GM12878 (cell line): Measurements from ENCODE around the gene LIN54. TPM values are rescaled to one million over a fixed set of nuclear protein-coding genes. Genes with fewer than 3 reads are reported as not detected.

Experiments used
- ASH2L ChIP-seq: fragments of 300-600, 200-600 bp; sonication (generic); IDR thresholded peaks from 2 replicates; pipeline ENCODE4 v1.6.1; 2017; ENCODE audit warnings: low read depth, mild to moderate bottlenecking, borderline replicate concordance
- BCL3 ChIP-seq: IDR thresholded peaks from 2 replicates; pipeline ENCODE4 v1.6.1; 2011; ENCODE audit warnings: borderline replicate concordance, low read depth, mild to moderate bottlenecking, moderate library complexity, low read length; ENCODE audit not compliant: insufficient read depth, poor library complexity, severe bottlenecking
- EP300 ChIP-seq, 2 experiments: fragments of 150-350 bp in 1 of 2; IDR thresholded peaks; 2 replicates each; pipeline ENCODE4 v1.6.1; 2011 to 2012; ENCODE audit warnings: low read depth in 2 of 2, low read length in 2 of 2, borderline replicate concordance in 1 of 2, improper control_type of control experiment in 1 of 2, inconsistent platforms in 1 of 2; ENCODE audit not compliant: control insufficient read depth in 1 of 2
- HSF1 ChIP-seq: fragments of 150-350 bp; IDR thresholded peaks from 2 replicates; pipeline ENCODE4 v1.6.1; 2014; ENCODE audit warnings: mild to moderate bottlenecking, low read depth, low read length
- IKZF2 ChIP-seq, 2 experiments: fragments of 450-650 bp; IDR thresholded peaks; 2 replicates each; pipeline ENCODE4 v1.6.1; 2017; ENCODE audit warnings: mild to moderate bottlenecking in 2 of 2, moderate library complexity in 2 of 2
- MLLT1 ChIP-seq: fragments of 450-650 bp; IDR thresholded peaks from 2 replicates; pipeline ENCODE4 v1.6.1; 2016; ENCODE audit warnings: mild to moderate bottlenecking
- MTA2 ChIP-seq: fragments of 450-650 bp; IDR thresholded peaks from 2 replicates; pipeline ENCODE4 v1.6.1; 2016; ENCODE audit warnings: low read depth, mild to moderate bottlenecking, moderate library complexity
- NBN ChIP-seq: fragments of 450-650 bp; IDR thresholded peaks from 2 replicates; pipeline ENCODE4 v1.6.1; 2016
- NFIC ChIP-seq: IDR thresholded peaks from 2 replicates; pipeline ENCODE4 v1.6.1; 2012; ENCODE audit warnings: low read depth, mild to moderate bottlenecking, inconsistent platforms, low read length, moderate library complexity
- NKRF ChIP-seq: fragments of 450-650 bp; conservative IDR thresholded peaks from 2 replicates; pipeline ENCODE4 v1.6.1; 2017; ENCODE audit warnings: mild to moderate bottlenecking, moderate library complexity
- PAX8 ChIP-seq: fragments of 450-650 bp; IDR thresholded peaks from 2 replicates; pipeline ENCODE4 v1.6.1; 2017; ENCODE audit warnings: mild to moderate bottlenecking, moderate library complexity
- POLR2AphosphoS5 ChIP-seq: IDR thresholded peaks from 2 replicates; pipeline ENCODE4 v1.6.1; 2011; ENCODE audit warnings: mild to moderate bottlenecking, low read length, inconsistent platforms
- RBBP5 ChIP-seq: fragments of 200-600 bp; sonication (generic); conservative IDR thresholded peaks from 2 replicates; pipeline ENCODE4 v1.6.1; 2016
- RELA ChIP-seq: fragments of 450-650 bp; IDR thresholded peaks from 2 replicates; pipeline ENCODE4 v1.8.0; 2014; ENCODE audit warnings: borderline replicate concordance; ENCODE audit not compliant: partially characterized antibody
- SIN3A ChIP-seq: IDR thresholded peaks from 2 replicates; pipeline ENCODE4 v1.6.1; 2012; ENCODE audit warnings: low read depth, low read length, improper control_type of control experiment
- SMARCA5 ChIP-seq: fragments of 450-650 bp; IDR thresholded peaks from 2 replicates; pipeline ENCODE4 v1.6.1; 2017; ENCODE audit warnings: mild to moderate bottlenecking
- SUPT20H ChIP-seq: IDR thresholded peaks from 2 replicates; pipeline ENCODE4 v1.6.1; 2011; ENCODE audit warnings: low read depth, mild to moderate bottlenecking, low read length, moderate library complexity, borderline replicate concordance; ENCODE audit not compliant: control insufficient read depth
- ZNF207 ChIP-seq: fragments of 450-650 bp; IDR thresholded peaks from 2 replicates; pipeline ENCODE4 v1.6.1; 2014; ENCODE audit warnings: antibody characterized with exemption, mild to moderate bottlenecking, borderline replicate concordance
- polyA plus RNA-seq, 11 experiments: library from polyadenylated mRNA; depleted of rRNA in 4 of 11; unstranded in 6 of 11; stranded (reverse) in 5 of 11; fragments of >200 nt; fragmentation: Nextera tagmentation in 4 of 11; fragmentation: Illumina TruSeq in 1 of 11; extraction: Ambion mirVana in 4 of 11; extraction: Trizol in 1 of 11; gene quantifications; 1 replicate in 1 of 11; 2 replicates in 10 of 11; pipeline versions ENCODE4 v1.2.1 to v1.2.3, GENCODE V29; 2011 to 2016; ENCODE audit warnings: inconsistent platforms in 2 of 11, missing spikeins in 2 of 11, low read depth in 1 of 11
- total RNA-seq, 4 experiments: library from RNA; depleted of rRNA in 3 of 4; stranded (reverse); fragments of >200 nt in 3 of 4; fragmentation: Illumina TruSeq in 1 of 4; extraction: Trizol in 1 of 4; gene quantifications; 2 replicates each; pipeline versions ENCODE4 v1.2.1 to v1.2.3, GENCODE V29; 2013 to 2021
- TF ChIP-seq, protein P1 (sequence below): fragments of 450-650 bp; IDR thresholded peaks from 2 replicates; pipeline ENCODE4 v1.6.1; 2017; ENCODE audit warnings: mild to moderate bottlenecking, low read depth, inconsistent platforms; ENCODE audit not compliant: poor library complexity, severe bottlenecking

Gene LIN54
- total and polyA plus RNA-seq, 10 of the 15 experiments (the other 5 are each of a cell fraction or from before 2014, with no cell fraction given) = 1.5 to 20.4 (median 12.2) TPM

GRCh38 chr4:82900066-82900410 is 110.6 kb downstream of the LIN54 start (continued):
- TF ChIP-seq SMARCA5 = 0 out of 2 replicates have a peak, but pooled peaks have one; percentile 32
- 0 out of 2 replicates have a peak, but pooled peaks have one; percentile 35 for TF ChIP-seq MTA2
- no peak for TF ChIP-seq BCL3
- TF ChIP-seq RELA = peak; percentile 55
- TF ChIP-seq POLR2AphosphoS5 = no peak
- peak; percentile 96; the same call in 1 of the 2 replicates for TF ChIP-seq ASH2L
- TF ChIP-seq RBBP5 = no peak; the same call in none of the 2 replicates
- peak; percentile 88 to 93 for TF ChIP-seq IKZF2 (IDR thresholded peaks at IDR 0.05)
- peak; percentile 67 for TF ChIP-seq NKRF
- TF ChIP-seq SIN3A = peak; percentile 25; the same call in 1 of the 2 replicates
- TF ChIP-seq MLLT1 = peak; percentile 91
- TF ChIP-seq NFIC = peak; percentile 14; the same call in 1 of the 2 replicates
- no peak for TF ChIP-seq EP300 (IDR thresholded peaks at IDR 0.05; ENCODE audit: borderline replicate concordance in 1 of 2, control insufficient read depth in 1 of 2, low read depth in 2 of 2, low read length in 2 of 2)
- peak; percentile 23; the same call in 1 of the 2 replicates for TF ChIP-seq PAX8
- TF ChIP-seq, protein P1, sequence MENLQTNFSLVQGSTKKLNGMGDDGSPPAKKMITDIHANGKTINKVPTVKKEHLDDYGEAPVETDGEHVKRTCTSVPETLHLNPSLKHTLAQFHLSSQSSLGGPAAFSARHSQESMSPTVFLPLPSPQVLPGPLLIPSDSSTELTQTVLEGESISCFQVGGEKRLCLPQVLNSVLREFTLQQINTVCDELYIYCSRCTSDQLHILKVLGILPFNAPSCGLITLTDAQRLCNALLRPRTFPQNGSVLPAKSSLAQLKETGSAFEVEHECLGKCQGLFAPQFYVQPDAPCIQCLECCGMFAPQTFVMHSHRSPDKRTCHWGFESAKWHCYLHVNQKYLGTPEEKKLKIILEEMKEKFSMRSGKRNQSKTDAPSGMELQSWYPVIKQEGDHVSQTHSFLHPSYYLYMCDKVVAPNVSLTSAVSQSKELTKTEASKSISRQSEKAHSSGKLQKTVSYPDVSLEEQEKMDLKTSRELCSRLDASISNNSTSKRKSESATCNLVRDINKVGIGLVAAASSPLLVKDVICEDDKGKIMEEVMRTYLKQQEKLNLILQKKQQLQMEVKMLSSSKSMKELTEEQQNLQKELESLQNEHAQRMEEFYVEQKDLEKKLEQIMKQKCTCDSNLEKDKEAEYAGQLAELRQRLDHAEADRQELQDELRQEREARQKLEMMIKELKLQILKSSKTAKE = peak; percentile 62
- 0 out of 2 replicates have a peak, but pooled peaks have one; percentile 94 for TF ChIP-seq NBN
- peak; percentile 58 for TF ChIP-seq ZNF207
- TF ChIP-seq SUPT20H = no peak
- TF ChIP-seq HSF1 = no peak
